Tibial nerve (tissue), 4 donors: ENCODE measurements around the gene FOXJ3. TPM values are rescaled to one million over a fixed set of nuclear protein-coding genes. Genes with fewer than 3 reads are reported as not detected.

Source experiments
- DNase-seq, 2 donors: peaks; one replicate each; pipeline ENCODE4 v3.0.0-alpha.2; 2019; ENCODE audit warnings: low spot score in 2 of 2
- H3K27ac ChIP-seq, 4 donors: fragments of 200-600 bp; sonication (generic) in 3 of 4; one replicate each; pipeline ENCODE4 v1.5.1; 2017 to 2019; ENCODE audit warnings: mild to moderate bottlenecking in 1 of 4
- H3K27me3 ChIP-seq, 2 donors: fragments of 200-600 bp; sonication (generic) in 1 of 2; one replicate each; pipeline versions ENCODE4 v1.5.1 to v1.6.0; 2017 to 2019
- H3K36me3 ChIP-seq, 3 donors: fragments of 200-600 bp; sonication (generic); one replicate each; pipeline ENCODE4 v1.5.1; 2018 to 2019
- H3K4me1 ChIP-seq, 4 donors: fragments of 200-600 bp; sonication (generic) in 3 of 4; one replicate each; pipeline ENCODE4 v1.5.1; 2017 to 2019
- H3K4me3 ChIP-seq, 4 donors: fragments of 200-600 bp; sonication (generic) in 3 of 4; one replicate each; pipeline ENCODE4 v1.5.1; 2017 to 2019; ENCODE audit warnings: mild to moderate bottlenecking in 1 of 4, moderate library complexity in 1 of 4
- H3K9me3 ChIP-seq, 4 donors: fragments of 200-600 bp; sonication (generic) in 3 of 4; one replicate each; pipeline ENCODE4 v1.5.1; 2017 to 2019
- EP300 ChIP-seq, 2 donors: sonication (generic); formaldehyde crosslinking; IDR thresholded peaks; one replicate each; pipeline ENCODE4 v1.6.1; 2017; ENCODE audit warnings: antibody characterized with exemption in 2 of 2, mild to moderate bottlenecking in 1 of 2
- POLR2A ChIP-seq, 2 donors: fragments of 450-650 bp; IDR thresholded peaks; one replicate each; pipeline ENCODE4 v1.6.1; 2017; ENCODE audit warnings: antibody characterized with exemption in 2 of 2, mild to moderate bottlenecking in 2 of 2, moderate library complexity in 2 of 2
- WGBS, 2 donors: methylation state at CpG; one replicate each; pipeline ENCODE4 v1.1.5; 2018; 5-methylcytosine and 5-hydroxymethylcytosine counted together
- total RNA-seq, 4 donors: library from RNA; depleted of rRNA; stranded (reverse); fragments of >200 nt; gene quantifications; one replicate each; pipeline ENCODE4 v1.1.0, GENCODE V29; 2016
- TF ChIP-seq, protein P1 (sequence below), 5 experiments: fragments of 200-600 bp in 3 of 5; fragments of 450-650 bp in 2 of 5; sonication (generic) in 3 of 5; IDR thresholded peaks; one replicate each; pipeline ENCODE4 v1.5.1; 2016 to 2019; ENCODE audit warnings: antibody characterized with exemption in 5 of 5, mild to moderate bottlenecking in 3 of 5, moderate library complexity in 2 of 5

FOXJ3 gene
- total RNA-seq, 4 donors from 2014 or later = 42.7 to 68.1 (median 64.5) TPM

DNA sequence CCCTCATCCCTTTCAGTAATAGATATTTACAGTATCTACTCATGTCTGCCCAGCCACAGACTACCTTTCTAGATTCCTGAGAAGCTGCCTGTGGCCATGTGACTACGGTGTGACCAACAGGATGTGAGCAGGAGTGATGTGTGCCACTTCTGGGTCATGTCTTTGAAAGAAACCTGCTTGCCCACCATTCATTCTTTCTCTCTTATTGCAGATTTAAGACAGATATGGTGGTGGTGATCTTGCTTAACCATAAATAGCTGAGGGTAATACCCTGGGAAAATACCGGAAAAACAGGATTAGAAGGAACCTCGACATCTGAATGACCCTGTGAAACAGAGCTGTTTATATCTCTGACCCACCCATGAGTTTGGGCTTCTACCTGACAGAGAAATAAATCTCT, 128.9 kb downstream of the FOXJ3 start:
- H3K4me1 ChIP-seq = peaks cover 0 to 15% (median 0%) of the 10 kb centered on the region in 4 donors
- H3K9me3 ChIP-seq = peaks cover 0 to 11% (median 0%) of the 10 kb centered on the region in 4 donors
- DNase-seq = no peak
- H3K27me3 ChIP-seq = no peaks in the 10 kb centered on the region
- 87 to 90% methylated on average over 3 of the region's 3 CpGs for WGBS, 2 donors
- no peak overlapping the region for H3K27ac ChIP-seq
- no peak overlapping the region for H3K4me3 ChIP-seq
- TF ChIP-seq POLR2A (IDR thresholded peaks at IDR 0.05) = no peak
- peaks cover 0 to 36% (median 0%) of the 10 kb centered on the region in 3 donors for H3K36me3 ChIP-seq

DNA sequence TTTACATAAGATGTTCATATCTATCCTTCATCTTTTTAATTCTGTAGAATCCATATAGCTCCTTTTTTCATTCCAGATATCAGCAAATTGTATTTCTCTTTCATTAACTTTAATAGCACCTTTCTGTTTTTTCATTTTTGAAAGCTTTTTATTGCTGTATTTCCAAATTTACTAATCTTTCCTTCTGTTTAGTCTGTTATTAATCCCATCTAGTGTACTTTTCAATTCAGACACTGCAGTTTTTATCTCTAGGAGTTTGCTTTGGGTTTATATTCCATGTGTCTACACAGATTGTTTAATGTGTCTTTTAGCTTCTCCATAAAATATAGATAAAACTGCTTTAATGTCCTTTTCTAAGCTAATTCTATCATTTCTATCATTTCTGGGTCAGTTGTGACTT, 133.0 kb downstream of the FOXJ3 start:
- no peaks in the 10 kb centered on the region for H3K27me3 ChIP-seq
- peaks cover 0 to 47% (median 0%) of the 10 kb centered on the region in 3 donors for H3K36me3 ChIP-seq
- no peak for DNase-seq
- peaks cover 0 to 11% (median 0%) of the 10 kb centered on the region in 4 donors for H3K9me3 ChIP-seq
- H3K4me1 ChIP-seq = no peaks in the 10 kb centered on the region
- H3K27ac ChIP-seq = no peak overlapping the region
- TF ChIP-seq, protein P1, sequence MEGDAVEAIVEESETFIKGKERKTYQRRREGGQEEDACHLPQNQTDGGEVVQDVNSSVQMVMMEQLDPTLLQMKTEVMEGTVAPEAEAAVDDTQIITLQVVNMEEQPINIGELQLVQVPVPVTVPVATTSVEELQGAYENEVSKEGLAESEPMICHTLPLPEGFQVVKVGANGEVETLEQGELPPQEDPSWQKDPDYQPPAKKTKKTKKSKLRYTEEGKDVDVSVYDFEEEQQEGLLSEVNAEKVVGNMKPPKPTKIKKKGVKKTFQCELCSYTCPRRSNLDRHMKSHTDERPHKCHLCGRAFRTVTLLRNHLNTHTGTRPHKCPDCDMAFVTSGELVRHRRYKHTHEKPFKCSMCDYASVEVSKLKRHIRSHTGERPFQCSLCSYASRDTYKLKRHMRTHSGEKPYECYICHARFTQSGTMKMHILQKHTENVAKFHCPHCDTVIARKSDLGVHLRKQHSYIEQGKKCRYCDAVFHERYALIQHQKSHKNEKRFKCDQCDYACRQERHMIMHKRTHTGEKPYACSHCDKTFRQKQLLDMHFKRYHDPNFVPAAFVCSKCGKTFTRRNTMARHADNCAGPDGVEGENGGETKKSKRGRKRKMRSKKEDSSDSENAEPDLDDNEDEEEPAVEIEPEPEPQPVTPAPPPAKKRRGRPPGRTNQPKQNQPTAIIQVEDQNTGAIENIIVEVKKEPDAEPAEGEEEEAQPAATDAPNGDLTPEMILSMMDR (IDR thresholded peaks at IDR 0.05) = no peak
- TF ChIP-seq EP300 (IDR thresholded peaks at IDR 0.05) (no peak), POLR2A (IDR thresholded peaks at IDR 0.05) (no peak)
- H3K4me3 ChIP-seq = no peak overlapping the region

DNA sequence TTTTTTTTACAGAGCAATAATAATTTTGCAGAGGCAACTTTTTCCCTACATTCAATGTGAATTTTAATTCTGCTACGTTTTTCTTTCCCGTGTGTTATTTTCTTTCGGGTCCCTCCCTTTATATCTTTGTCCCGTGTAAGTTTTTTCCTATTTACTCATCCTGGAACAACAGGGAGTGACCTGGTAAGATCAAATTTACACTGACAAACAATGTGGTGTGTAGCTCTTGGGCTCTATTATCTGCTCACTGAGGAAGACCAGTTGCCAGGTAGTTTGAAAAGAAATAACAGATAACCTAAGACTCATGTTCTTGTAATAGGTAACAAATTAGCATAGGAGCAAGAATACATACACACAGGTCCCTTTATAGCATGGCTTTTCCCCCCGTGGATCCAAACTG, 136.8 kb downstream of the FOXJ3 start:
- Histone ChIP-seq H3K27ac (no peak overlapping the region), H3K27me3 (no peaks in the 10 kb centered on the region), H3K4me1 (no peaks in the 10 kb centered on the region), H3K9me3 (peaks cover 0 to 11% (median 0%) of the 10 kb centered on the region in 4 donors), H3K4me3 (no peak overlapping the region), H3K36me3 (peaks cover 0 to 75% (median 0%) of the 10 kb centered on the region in 3 donors)
- DNase-seq = no peak
- TF ChIP-seq, protein P1 (IDR thresholded peaks at IDR 0.05) = no peak
- no peak for TF ChIP-seq EP300 (IDR thresholded peaks at IDR 0.05)
- no peak for TF ChIP-seq POLR2A (IDR thresholded peaks at IDR 0.05)
- 82 to 88% methylated on average over 5 of the region's 5 CpGs for WGBS, 2 donors

- DNase-seq = no peak
- no peak for TF ChIP-seq EP300 (IDR thresholded peaks at IDR 0.05)
- TF ChIP-seq, protein P1 (IDR thresholded peaks at IDR 0.05) = no peak
- TF ChIP-seq POLR2A (IDR thresholded peaks at IDR 0.05) = no peak
- Histone ChIP-seq H3K36me3 (peaks cover 0 to 63% (median 0%) of the 10 kb centered on the region in 3 donors), H3K27me3 (no peaks in the 10 kb centered on the region), H3K4me1 (no peaks in the 10 kb centered on the region), H3K4me3 (no peak overlapping the region), H3K9me3 (no peaks in the 10 kb centered on the region), H3K27ac (no peak overlapping the region)
- WGBS, 2 donors = 92 to 95% methylated on average over 3 of the region's 3 CpGs
These were observed 139.2 kb downstream of the FOXJ3 start for GRCh38 chr1:42195841-42196240.

DNA sequence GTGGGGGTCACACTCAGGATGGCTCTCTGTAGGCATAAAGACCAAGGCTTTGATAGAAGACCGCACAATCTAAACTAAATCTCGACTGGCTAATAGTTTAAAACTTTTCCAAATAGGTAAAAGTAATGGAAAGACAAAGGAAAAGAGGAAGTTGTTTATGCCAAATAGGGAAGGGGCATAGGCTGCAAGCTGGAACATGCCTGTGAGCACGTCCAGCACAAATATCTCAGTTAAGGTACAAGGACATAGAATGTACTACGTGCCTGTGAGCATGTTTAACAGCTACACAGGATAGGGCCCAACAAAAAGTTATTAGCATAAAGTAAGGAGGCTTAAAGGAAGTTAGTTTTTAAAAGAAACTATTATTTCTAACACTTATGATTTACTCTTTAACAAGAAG, 142.9 kb downstream of the FOXJ3 start:
- H3K36me3 ChIP-seq = peaks cover 0 to 72% (median under 1%) of the 10 kb centered on the region in 3 donors
- 84 to 88% methylated on average over 4 of the region's 4 CpGs for WGBS, 2 donors
- TF ChIP-seq, protein P1 (IDR thresholded peaks at IDR 0.05) = no peak
- TF ChIP-seq POLR2A (IDR thresholded peaks at IDR 0.05) (no peak), EP300 (IDR thresholded peaks at IDR 0.05) (no peak)

GRCh38 chr1:42191319-42191718, 143.7 kb downstream of the FOXJ3 start:
- WGBS, 2 donors = 87 to 93% methylated on average over 8 of the region's 8 CpGs
- no peak for DNase-seq
- peaks cover 0 to 72% (median 3%) of the 10 kb centered on the region in 3 donors for H3K36me3 ChIP-seq
- H3K27ac ChIP-seq = no peak overlapping the region
- H3K27me3 ChIP-seq = no peaks in the 10 kb centered on the region
- H3K4me1 ChIP-seq = peaks cover 0 to 5% (median 0%) of the 10 kb centered on the region in 4 donors
- no peak for TF ChIP-seq EP300 (IDR thresholded peaks at IDR 0.05)
- no peak for TF ChIP-seq POLR2A (IDR thresholded peaks at IDR 0.05)
- TF ChIP-seq, protein P1 (IDR thresholded peaks at IDR 0.05) = no peak
- no peaks in the 10 kb centered on the region for H3K9me3 ChIP-seq
- no peak overlapping the region for H3K4me3 ChIP-seq

More for the DNA sequence above, 142.9 kb downstream of the FOXJ3 start:
- DNase-seq = no peak
- Histone ChIP-seq H3K27me3 (no peaks in the 10 kb centered on the region), H3K4me3 (no peak overlapping the region), H3K27ac (no peak overlapping the region), H3K4me1 (no peaks in the 10 kb centered on the region), H3K9me3 (no peaks in the 10 kb centered on the region)
